CD4-positive, alpha-beta T cell treated with Interleukin-4 for 4 hours (primary cell): ENCODE results near the gene MEGF11.
A peak's percentile ranks its signal among the peaks of the same experiment; 100 is the strongest.
"Not testable (repeated sequence)": the region's sequence is repeated elsewhere in the genome, so short reads cannot be mapped to it uniquely, and the experiment has no call there.

Experiments used
- DNase-seq: peaks from one replicate; pipeline ENCODE4 v3.0.0-alpha.2; 2020

MEGF11 gene

DNA sequence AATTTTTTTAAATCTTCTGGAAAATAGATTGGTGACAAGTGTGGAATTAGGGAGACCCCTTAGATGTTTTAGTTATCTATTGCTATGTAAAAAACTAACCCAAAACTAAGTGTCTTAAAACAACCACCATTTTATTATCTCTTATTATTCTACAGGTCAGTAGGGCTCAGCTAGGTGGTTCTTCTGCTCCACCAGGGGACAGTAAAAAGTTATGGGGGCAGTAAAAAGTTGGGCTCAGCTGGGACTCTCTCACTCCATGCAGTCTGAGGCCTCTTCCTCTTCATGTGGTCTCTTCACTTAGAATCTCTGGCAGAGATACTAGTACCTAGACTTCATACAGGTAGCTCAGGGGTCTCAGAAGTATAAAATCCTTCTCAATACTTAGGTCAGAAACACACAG is 21.8 kb upstream of the MEGF11 start:
- DNase-seq: no peak

DNA sequence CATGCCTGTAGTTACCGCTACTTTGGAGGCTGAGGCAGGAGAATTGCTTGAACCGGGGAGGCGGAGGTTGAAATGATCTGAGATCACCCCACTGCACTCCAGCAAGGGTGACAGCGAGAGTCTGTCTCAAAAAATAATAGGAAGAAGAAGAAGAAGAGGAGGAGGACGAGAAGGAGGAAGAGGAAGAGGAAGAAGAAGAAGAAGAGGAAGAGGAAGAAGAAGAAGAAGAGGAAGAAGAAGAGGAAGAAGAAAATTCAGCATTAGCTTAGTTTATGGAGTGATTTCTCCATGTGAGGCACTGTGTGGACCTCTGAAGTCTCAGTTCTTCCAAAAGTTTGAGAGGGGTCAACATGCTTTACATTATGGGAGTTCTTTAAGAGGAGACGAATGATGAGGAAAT is 17.4 kb upstream of the MEGF11 start:
- DNase-seq: no peak

GRCh38 chr15:66269326-66270090 is 16.0 kb upstream of the MEGF11 start:
- DNase-seq: no peak

DNA sequence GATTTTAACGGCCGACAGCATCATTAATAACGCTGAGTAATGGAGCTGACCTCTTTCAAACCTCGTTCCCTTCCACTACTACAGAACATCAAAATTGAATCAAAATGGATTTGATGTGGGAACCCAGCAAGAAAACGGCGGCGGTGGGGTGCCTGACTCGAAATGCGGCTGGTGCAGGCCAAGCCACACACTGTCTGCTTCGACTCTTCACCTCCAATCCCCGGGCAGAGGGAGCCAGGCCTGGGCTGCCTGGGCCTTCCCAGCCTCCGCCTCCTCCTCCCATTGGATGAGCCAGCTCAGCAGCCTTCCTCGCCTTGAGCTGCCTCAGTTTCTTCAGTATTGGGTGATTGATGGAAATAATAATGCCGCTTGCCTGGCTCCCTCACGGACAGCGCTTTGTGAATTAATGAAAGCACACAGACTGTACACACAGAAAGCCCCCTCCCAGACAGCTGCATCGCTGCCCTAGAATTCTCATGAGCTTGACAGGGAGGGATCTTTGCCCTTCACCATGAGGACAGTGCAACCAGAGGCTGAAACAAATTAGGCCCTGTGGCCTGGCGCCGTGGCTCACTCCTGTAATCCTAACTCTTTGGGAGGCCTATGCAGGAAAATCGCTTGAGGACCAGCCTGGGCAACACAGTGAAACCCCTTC is 11.4 kb upstream of the MEGF11 start:
- DNase-seq: no peak

GRCh38 chr15:66262837-66263236 is 9.3 kb upstream of the MEGF11 start:
- DNase-seq: not testable (repeated sequence)

- DNase-seq: no peak
Observed at GRCh38 chr15:66261056-66261455, 7.5 kb upstream of the MEGF11 start.

- DNase-seq: no peak
Observed at GRCh38 chr15:66256692-66257091, 3.1 kb upstream of the MEGF11 start.

DNA sequence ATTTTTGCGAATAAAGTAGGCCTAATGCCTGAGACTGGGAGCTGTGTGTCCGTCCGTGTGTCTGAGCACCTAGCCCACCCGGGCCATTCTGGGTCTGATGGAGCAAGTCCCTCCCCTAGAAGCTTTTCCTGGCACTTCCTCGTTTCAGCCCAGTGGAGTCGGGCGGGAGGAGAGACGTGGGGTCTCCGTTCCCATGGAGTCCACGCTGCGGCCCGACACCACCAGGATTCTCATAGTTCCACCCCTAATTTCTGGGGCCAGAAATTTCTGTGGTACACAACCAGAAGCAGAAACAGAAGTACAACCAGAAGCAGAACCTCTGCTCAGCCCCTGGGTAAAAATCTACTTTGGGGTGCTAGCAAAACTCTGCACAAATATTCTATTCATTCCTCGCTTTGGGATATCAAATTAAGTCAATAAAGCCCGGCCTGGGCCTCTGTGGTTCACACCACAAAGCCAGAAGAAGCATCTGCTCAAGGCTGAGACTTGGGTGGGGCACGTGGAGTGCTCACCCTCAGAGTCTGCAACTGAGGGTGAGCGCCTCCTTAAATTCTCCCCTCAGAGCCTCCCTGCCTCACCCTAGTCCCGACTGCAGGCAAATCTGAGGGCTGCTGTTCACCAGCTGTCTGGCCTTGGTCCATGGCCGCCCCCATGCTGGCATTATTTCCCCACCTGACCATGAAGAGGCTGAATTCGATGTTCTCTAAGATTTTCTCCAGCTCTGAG is 1.6 kb upstream of the MEGF11 start:
- no peak for DNase-seq

- no peak for DNase-seq
Observed at GRCh38 chr15:66254089-66254950, 770 bp upstream of the MEGF11 start.

DNA sequence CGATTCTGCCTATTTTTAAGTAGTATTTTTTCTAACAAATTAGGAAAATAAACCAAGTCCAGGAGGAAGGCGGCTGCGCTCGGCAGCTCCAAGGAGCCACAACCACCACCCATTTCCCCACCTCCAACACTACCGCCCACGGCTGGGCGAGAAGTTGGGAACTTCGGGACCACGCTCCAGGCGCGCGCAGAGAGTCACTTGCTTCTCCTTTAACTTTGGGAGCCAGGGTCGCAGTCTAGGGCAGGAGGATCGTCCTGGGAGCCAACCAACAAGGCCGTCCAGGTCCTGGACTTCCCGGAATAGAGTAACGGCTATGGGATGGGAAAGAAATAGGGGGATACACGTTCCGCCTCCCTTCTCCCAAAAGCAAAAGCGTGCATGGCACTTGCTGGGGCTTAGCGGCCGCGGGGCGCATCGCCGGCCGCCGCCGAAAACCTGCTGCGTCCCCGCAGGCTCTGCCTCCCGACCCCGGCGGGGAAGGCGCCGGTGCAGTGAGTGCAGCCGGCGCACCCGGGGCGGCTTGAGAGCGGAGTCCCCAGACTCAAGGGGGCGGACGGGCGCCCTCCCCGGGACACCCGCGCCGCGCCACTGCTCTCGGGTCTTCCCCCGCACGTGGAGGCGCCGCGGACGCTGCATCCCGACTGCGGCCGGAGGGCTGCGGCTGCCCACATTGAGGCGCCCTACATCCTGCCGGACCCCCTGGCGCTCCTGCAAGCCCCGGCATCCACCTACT is 699 bp downstream of the MEGF11 start:
- DNase-seq: no peak

- peak; percentile 2 for DNase-seq
Observed at GRCh38 chr15:66251790-66252684, 1.5 kb downstream of the MEGF11 start.

GRCh38 chr15:66251065-66251789 is 2.3 kb downstream of the MEGF11 start:
- DNase-seq: no peak

DNA sequence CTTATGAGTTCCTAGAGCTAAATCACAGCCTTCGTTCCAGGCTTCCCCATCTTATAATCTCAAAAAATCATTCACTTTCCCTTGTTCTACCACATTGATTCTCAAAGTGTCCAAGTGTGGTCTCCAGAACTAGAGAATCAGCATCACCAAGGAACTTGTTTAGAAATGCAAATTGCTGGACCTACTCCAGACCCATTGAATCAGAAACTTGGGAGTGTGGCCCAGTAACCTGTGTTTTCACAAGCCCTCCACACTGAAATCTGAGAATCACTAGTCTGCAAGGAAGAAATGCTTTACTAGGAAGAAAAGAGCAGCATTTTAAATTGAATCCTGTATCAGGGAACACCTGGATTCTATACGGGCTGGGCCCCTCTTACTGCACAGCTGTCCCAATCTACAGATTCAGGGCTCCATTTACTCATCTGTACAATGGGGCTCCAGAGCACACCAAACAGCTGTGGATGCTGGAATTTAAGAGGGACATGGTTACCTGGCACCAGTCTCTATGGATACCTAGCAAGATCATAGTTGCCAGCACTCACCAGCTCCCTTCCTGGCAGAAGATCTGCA is 3.9 kb downstream of the MEGF11 start:
- no peak for DNase-seq

DNA sequence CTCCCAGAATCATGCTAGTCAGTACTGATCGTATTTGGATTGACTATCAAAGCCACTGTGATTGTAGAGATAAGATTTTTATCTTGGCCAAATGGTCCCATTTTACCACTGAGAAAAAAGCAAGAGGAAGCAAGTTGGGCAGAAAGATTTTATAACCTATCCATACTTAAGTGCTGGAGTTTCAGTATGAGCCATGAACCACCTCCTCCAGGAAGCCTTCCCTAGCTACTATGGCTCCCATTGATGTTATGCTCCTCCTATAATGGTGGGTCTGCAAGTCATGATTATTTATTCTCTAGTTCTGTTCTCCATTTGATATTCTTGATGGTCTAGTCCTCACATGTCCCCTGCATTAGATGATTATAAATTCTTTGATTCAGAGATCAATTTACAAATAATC is 6.6 kb downstream of the MEGF11 start:
- no peak for DNase-seq

- DNase-seq: not testable (repeated sequence)
Observed at GRCh38 chr15:66245832-66246231, 7.7 kb downstream of the MEGF11 start.

GRCh38 chr15:66241908-66242285 is 11.7 kb downstream of the MEGF11 start:
- no peak for DNase-seq

DNA sequence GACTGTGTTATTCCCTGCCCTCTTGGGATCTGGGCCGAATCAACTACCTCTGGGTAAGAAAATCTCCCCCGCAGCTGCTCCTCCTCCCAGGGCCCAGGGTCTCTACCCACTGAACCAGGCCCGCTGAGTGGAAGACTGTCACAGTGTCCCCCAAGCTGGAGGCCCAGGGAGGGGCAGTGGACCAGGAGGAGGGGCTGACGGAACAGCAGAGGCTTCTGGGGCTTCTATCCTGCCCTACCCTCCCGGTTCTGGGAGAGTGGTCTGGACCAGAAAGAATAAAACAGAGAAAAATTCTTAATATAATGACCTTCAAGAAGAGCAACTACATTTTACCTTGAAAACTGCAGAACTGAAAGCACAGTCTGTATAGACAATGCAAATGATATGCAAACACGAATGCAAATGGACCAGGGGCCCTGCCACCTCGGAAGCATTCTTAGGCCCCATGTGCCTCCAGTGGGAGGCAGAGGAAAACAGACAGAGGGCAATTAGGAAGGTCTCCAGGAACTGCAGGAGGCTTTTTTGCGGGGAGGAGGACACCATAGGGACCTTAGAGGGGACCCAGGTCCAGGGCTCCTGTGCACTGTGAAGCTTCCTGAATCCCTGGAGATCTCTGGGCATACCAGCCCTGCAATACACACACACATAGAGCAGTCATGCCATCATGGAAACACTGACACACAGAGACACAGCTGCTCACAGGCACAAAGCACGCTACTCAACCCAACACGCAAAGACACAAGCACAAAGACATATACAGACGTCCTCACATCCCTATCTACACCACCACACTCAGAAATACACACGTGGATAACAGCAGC is 12.3 kb downstream of the MEGF11 start:
- no peak for DNase-seq

DNA sequence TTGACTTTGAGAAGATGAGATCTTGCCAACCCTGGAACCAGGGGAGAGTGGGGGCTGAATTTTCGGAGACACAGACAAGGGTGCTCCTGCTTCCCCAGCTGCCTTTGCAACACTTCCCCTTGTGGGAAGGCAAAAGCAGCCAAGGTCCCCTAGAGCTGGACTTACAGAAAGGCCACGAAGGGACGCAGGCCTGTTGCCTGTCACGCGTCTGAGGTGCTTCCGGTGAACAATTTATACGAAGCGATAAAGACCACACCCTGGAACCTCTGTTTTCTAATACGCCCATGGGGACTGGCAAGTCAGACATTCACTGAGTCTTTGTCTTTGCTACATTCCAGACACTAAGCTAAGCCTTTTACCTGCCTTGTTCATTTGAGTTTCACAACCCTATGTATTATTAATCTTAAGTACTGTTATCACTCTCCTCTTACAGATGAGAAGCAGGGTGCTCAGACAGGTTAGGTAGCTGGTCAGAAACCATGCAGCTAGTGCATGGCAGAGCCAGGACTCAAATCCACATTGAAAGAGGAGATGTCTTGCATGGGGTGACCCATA is 13.2 kb downstream of the MEGF11 start:
- no peak for DNase-seq

- no peak for DNase-seq
Observed at GRCh38 chr15:66239514-66239913, 14.0 kb downstream of the MEGF11 start.
